Measurements from ENCODE around the gene SLC6A16.
"Not testable (repeated sequence)": the region's sequence is repeated elsewhere in the genome, so short reads cannot be mapped to it uniquely, and the experiment has no call there.

SLC6A16 gene

GRCh38 chr19:49344505-49345423 lies 19.8 kb upstream of the SLC6A16 start:
- no peak for DNase-seq (ENCODE audit: low read depth, low spot score)

DNA sequence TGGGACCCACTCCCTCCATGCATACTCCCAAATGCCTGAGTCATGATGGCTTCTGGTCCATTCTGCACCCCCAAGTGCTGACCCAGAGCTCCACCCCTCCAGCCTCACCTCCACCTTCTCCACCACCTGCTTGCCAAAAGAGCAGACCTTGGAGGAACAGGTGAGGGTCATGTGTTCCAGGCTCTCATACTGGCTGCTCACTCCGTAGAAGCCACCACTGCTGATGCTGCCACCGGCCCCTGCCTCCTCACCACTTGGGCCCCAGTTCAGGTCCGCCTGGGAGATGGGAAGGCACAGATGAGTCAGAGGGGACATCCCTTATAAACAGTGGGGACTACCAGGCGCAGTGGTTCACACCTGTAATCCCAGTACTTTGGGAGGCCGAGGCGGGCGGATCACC lies 18.1 kb upstream of the SLC6A16 start:
- DNase-seq (ENCODE audit: low read depth, low spot score) = no peak

GRCh38 chr19:49342291-49342721 lies 17.3 kb upstream of the SLC6A16 start:
- DNase-seq (ENCODE audit: low read depth, low spot score) = no peak

- no peak for DNase-seq (ENCODE audit: low read depth, low spot score)
Measured at GRCh38 chr19:49340865-49341718, 16.1 kb upstream of the SLC6A16 start.

GRCh38 chr19:49340069-49340864 lies 15.3 kb upstream of the SLC6A16 start:
- no peak for DNase-seq (ENCODE audit: low read depth, low spot score)

- peak; percentile 94 for DNase-seq (ENCODE audit: low read depth, low spot score)
Measured at GRCh38 chr19:49339301-49340068, 14.5 kb upstream of the SLC6A16 start.

DNA sequence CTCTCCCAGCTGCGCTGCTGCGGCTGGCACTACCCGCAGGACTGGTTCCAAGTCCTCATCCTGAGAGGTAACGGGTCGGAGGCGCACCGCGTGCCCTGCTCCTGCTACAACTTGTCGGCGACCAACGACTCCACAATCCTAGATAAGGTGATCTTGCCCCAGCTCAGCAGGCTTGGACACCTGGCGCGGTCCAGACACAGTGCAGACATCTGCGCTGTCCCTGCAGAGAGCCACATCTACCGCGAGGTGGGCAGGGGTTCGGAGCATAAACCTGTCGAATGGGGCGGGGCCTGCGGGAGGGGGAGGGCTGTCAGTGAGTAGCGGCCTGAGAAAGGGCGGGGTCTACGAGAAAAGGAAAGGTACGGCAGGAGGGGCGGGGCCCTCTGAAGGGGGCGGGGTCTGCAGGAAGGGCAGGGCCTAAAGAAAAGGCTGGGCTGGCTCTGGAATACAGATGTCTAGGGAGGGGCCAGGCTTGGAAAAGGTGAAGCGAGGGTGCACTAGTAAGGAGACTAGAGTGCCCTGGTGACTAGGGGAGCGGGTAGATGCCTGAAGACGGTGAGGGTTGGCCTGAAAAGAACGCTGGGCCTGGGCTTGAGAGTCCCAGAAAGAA lies 13.8 kb upstream of the SLC6A16 start:
- DNase-seq (ENCODE audit: low read depth, low spot score) = no peak

DNA sequence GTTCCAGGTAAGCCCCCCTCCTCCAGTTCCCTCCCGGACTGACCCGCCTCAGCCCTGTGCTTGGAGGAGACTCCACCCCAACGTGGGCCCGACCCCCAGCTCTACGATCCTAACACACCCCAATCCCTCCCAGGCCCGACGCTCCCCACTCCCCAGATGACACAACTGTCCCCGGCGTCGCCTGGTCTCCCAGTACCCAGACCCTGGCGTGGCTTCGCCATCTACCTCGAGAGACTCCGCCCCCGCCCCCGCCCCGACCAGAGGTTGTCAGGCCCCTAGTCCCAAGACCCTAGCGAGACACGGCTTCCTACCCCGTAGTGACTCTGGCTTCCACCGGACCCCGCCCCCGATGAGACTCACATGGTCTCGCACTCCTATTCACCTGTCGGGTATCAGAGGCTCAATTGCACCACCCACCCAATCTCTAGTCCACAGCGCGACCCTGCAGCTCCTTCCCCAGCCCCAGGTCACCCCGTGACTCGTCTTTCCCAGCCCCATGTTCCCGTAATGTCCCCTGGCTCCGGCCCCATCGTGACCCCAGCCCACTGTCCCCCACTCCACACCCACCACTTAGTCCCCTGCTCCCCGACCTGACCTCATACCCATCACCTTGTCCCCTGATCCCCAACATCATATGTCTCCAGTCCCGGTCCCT lies 13.2 kb upstream of the SLC6A16 start:
- DNase-seq (ENCODE audit: low read depth, low spot score) = no peak

GRCh38 chr19:49337267-49338022 lies 12.5 kb upstream of the SLC6A16 start:
- no peak for DNase-seq (ENCODE audit: low read depth, low spot score)

DNA sequence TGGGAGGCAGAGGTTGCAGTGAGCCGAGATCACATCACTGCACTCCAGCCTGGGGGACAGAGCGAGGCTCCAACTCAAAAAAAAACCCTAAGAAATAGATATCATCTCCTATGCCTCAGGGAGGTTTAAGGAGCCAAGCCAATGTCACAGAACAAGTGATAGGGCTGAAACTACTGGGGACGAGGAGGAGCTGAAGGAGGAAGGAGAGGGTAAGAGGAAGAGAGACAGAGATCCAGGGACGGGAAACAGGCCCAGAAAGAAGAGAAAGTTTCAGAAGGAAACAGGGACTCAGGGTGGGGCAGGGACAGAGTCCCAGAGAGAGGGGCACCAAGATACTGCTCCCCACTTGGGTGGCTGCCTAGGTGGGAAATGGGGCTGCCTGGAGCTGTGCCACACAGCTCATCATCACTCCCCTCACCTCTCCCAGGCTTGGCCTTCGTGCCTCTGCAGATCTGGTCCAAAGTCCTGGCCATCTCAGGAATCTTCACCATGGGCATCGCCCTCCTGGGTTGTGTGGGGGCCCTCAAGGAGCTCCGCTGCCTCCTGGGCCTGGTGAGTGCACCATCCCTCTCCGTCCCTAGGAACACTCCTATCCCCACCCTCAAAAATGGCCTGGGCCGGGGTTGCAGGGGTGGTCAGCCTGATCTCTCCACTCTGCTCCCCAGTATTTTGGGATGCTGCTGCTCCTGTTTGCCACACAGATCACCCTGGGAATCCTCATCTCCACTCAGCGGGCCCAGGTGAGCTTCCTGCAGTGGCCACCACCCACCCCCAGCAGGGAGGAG lies 11.7 kb upstream of the SLC6A16 start:
- no peak for DNase-seq (ENCODE audit: low read depth, low spot score)

DNA sequence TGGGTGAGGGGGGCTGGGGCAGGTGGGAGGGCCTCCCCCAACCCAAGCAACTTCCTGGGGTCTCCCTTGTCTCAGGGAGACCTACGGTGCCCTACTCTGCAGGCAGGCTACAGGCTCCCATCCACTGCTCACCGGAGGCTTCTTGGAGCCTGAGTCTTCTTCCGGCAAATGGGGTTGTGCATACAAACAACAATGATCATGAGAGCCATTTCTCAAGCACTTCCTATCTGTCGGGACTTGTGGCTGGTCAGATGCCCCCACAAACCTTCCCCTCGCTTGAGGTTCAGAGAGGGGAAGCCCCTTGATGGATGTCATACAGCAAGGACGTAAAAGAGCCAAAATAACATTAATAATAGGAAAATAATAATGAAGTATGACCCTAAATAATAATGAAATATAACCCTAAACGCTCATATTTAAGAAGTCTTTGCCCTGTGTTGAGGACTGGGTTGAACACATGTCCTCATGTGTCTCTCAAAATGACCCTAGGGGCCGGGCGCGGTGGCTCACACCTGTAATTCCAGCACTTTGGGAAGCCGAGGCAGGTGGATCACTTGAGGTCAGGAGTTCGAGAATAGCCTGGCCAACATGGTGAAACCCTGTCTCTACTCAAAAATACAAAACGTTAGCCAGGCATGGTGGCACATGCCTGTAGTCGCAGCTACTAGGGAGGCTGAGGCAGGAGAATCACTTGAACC lies 10.9 kb upstream of the SLC6A16 start:
- DNase-seq (ENCODE audit: low read depth, low spot score) = no peak

DNA sequence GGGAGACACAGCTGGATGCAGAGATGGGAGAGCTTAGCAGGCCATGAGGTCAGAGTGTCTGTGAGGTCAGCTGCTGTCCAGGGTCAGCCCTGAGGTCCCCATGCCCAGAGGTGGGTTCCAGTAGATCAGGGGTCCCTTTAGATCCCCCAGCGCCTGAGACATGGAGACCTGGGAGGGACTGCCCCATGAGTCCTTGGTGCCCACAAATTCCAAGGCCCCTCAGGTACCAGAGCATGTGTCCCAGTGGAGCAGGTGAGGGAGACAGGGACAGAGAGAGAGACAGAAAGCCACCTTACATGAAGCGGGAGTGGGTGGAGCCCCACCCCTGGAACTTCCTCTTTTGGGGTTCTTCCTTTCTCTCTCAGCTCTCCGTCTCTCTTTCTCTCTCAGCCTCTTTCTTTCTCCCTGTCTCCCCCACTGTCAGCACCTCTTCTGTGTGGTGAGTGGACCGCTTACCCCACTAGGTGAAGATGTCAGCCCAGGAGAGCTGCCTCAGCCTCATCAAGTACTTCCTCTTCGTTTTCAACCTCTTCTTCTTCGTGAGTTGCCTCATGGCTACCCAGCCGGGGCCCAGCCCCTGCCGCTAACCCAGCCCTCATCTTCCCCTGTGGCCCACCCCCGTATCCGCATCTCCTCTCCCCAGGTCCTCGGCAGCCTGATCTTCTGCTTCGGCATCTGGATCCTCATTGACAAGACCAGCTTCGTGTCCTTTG lies 10.2 kb upstream of the SLC6A16 start, which contains the start of gene CD37:
TSS of gene CD37 (plus strand) at position 336 of the 713 bp plus-strand sequence. CDS start at position 471, 135 bp downstream.
- no peak for DNase-seq (ENCODE audit: low read depth, low spot score)

DNA sequence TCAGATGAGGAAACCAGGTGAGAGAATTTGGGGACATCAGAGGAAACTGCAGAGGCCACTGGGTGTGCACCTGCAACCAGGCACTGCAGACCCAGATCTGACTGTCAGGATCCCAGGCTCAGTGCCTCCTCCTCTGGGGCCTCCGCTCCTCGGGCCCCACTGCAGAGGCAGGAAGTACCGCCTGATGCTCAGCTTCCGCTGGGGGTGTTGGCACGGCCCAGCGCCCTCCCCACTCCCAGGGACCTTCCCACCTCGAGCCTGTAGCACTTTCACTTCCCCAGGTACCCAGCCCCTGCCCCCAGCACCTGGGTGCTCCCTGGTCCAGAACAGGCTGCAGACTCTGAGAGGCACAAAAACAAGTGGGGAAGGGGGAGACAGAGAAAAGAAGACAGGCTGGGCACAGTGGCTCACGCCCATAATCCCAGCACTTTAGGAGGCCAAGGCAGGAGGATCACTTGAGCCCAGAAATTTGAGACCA lies 8.9 kb upstream of the SLC6A16 start:
- no peak for DNase-seq (ENCODE audit: low read depth, low spot score)

- no peak for DNase-seq (ENCODE audit: low read depth, low spot score)
Measured at GRCh38 chr19:49333418-49333805, 8.4 kb upstream of the SLC6A16 start.

DNA sequence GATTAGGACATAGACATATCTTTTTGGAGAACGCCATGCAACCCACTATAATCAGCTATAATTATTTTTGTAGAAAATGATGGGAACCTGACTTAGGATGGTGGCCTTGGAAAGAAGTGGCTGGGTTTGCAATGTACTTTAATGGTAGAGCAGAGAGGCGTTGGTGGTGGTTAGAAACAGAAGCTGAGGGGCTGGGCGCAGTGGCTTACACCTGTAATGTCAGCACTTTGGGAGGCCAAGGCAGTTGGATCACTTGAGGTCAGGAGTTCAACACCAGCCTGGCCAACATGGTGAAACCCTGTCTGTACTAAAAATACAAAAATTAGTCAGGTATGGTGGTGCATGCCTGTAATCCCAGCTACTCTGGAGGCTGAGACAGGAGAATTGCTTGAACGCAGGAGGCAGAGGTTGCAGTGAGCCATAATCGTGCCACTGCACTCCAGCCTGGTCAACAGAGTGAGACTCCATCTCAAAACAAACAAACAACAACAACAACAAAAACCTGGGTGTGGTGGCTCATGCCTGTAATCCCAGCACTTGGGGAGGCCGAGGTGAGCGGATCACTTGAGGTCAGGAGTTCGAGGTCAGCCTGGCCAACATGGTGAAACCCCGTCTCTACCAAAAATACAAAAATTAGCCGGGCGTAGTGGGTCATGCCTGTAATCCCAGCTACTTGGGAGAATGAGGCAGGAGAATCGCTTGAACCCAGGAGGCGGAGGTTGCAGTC lies 7.9 kb upstream of the SLC6A16 start:
- DNase-seq (ENCODE audit: low read depth, low spot score) = not testable (repeated sequence)

GRCh38 chr19:49331616-49332055 lies 6.6 kb upstream of the SLC6A16 start:
- no peak for DNase-seq (ENCODE audit: low read depth, low spot score)

Measured in iPS DF 19.7 (cell line).